Measurements from ENCODE around the gene SMIM22.

SMIM22 gene

DNA sequence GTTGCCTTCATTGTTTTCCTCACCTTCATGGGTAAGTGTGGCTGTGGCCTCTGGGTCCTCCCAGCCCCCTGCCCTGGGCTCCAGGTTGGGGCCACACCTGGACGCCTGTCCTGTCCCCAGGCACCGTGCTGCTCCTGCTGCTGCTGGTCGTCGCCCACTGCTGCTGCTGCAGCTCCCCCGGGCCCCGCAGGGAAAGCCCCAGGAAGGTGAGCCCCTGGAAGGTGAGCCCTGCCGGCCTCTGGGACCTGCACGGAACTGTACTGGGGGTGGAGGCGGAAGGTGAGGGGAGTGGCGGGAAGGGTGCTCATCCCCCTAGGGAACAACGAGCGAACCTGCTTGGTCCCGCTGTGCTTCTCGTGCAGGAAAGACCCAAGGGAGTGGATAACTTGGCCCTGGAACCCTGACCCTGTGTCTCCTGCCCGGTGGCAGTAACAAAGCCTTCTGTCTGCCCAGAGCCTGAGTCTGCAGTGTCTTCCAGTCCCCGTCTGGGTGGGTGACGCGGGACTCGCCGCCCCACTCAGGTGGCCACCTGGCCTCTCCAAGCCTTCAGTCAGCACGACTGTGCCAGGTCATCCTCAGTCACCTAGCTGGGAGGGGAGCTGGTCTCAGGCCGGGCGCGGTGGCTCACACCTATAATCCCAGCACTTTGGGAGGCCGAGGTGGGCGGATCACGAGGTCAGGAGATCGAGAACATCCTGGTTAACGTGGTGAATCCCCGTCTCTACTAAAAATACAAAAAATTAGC, 831 bp downstream of the SMIM22 start:
- DNase-seq (ENCODE audit: low read depth in 2 of 2), result no peak

DNA sequence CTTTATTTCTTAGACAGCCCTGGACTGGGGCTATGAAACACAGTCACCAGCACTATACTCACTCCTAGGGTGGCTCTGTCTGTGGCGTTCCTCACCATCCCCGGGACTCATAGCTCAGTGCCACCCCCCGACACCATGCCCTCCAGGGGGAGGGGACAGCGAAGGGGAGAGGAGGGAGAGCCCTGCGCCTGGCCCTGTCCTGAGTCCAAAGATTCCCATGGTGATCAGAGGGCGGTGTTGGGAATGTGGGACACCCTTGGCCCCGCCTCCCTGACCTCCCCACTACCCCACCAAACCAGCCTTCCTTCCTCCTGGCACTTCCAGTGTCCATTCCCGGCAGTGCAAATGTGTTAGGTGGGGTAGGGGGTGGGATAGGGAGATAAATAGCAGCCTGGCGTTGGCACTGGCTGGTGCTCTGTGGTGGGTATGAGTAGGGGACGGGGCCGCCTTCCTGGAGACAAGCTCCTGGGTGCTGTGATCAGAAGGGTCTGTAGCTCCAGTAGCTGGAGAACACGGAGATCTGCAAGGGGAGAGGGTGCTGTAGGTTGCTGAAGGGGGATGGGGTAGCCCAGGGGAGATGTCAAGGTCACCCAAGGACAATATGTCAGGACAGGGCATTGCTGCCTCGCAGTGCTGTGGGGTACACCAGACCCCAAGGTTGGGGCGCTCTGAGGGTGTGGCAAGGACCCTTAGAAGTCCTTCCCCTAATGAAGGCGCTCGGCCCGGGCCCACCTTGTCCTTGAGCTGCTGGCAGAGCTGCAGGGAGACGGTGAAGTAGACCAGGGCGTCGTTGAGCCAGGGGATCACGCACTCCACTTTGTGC, 2.0 kb downstream of the SMIM22 start:
- DNase-seq (ENCODE audit: low read depth in 2 of 2), result no peak

DNA sequence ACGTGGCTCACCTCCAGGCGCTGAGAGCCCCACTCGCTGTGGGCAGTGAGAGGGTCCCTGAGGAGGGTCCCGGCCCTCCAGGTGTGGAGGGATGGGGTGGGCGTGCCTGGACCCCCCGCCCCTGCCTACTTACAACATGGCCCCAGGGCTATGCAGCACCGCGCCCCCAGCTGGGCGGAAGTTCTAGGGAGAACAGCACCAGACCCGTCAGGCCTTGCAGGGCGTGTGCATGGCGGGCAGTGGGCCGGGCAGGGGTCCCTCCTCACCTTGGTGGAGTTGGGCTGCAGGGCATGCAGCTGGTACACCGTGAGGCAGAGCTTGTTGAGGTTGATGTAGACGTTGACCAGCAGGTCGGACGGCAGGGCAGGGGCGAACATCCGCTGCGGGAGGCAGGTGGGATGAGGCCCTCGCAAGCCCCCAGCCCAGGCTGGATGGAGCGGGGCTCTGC, 2.7 kb downstream of the SMIM22 start:
- DNase-seq (ENCODE audit: low read depth in 2 of 2), result no peak

DNA sequence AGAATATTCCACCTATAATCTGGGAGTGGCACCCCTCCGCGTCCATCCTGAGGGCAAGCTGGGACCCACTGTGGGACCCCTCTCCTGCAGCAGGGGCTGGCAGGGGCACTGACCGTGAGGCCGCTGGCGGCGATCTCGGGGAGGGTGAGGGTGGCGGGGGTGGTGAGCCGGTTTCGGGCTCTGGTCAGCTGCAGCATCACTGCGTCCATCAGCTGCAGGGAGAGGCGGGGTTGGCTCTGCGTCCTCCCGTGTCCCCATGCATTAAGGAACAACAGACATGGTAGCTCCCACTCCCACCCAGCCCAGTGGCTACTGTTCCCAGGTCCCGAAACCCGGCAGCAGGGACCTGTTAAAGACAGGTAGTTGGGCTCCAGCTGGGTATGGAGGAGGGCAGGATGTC, 3.3 kb downstream of the SMIM22 start:
- no peak for DNase-seq (ENCODE audit: low read depth in 2 of 2)

DNA sequence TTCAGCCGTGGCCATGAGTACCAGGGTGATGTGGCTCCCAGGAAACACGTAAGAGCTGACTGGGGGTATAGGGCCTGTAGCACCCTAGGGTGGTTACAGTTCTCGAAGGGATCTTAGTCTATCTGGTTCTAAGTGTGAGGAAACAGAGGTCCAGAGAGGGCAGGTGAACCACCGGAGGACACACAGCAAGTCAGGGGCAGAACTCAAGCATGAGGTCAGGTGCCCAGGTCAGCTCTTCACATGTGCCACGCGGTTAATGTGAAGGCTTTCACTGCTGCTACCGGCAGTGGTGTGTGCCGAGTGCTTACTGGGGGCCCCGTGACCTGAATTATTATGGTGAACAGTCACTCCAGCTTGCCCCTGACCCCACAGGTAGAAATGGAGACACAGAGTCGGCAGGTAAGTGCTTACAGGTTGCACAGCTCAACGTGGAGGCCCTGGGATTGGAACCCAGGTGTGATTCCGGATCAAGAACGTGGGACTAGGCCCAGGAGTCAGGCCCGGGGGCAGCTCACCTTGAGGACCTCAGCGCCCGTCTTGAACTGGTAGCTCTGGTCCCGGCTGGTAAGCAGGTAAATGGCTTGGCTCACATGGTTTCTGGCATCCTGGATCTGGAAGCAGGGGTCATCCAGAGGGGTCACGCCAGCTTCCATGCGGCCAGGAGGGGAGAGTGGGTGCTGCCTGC, 4.1 kb downstream of the SMIM22 start:
- DNase-seq (ENCODE audit: low read depth in 2 of 2), result no peak

DNA sequence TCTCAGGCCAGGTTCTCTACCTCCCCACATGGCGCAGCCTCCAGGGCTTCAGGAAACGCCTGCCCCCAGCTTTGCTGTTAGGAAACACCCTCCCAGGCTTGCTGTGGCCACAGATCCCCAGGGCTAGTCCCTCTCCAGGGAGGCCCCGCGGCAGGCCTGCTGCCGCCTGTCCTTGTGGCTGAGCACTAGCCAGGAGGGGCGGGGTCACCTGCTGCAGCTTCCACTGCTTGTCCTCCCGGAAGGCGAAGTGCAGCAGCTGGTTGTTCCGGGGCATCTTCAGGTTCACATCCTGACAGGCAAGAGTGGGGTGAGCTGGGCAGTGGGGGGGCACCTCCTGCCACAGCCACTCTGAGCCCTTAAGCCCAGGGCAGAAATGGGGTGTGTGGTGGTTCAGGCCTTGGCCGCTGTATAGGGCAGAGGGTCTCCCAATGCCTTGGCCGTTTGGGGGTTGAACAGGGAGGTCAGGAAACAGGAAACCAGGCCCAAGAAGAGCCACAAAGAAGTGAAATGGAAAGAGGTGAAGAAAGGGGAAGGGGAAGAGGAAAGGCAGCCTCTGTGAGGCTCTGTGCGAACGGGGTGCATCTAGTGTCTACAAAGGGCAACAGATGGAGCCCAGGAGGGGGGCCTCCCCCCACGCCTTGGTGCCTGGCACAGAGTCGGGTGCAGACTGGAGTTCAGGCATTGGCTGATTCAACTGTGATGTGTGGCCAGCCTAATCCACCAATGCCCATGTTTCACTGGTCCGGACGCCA, 5.3 kb downstream of the SMIM22 start:
- DNase-seq (ENCODE audit: low read depth in 2 of 2), result no peak

DNA sequence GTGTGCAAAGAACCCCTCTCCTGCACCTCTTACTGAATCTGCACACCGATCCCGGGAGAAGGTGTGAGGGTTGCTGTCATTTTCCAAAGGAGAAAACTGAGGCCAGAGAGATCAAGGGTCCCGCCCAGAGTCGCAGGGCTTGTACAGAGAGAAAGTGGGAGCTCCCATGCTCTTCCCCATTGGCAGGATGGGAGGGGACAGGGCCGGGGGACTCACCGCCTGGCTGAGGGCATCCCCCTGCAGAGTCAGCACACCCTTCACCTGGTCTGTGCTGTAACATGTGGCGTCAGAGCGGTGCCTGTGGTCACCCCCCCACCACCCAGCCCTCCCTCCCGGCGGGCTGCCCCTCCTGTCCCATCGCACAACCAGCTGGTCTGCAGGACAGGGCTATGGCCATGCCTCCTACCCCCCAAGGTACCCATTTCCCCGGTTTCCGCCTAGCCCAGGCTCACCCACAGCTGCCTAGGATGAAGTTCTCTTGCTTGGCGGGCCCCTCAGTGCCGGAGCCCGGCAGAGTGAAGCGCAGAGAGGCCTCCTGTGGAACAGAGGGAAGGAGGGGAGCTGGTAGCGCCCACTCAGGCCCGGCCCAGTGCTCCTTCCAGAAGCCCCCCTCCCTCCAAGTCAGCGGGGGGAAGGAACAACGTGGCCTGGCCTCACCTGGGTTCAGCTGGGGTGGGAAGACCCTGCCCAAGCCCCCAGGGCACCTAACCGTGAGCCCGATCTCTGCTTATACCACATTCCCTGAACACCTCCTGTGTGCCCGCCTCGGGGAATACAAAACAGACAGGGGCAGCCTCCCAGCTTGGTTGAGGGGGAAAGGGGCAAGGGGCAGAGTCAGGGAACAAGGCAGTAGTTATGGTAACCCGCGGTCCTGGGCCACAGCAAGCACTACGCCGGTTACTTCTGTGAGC, 6.1 kb downstream of the SMIM22 start:
- DNase-seq (ENCODE audit: low read depth in 2 of 2), result no peak

DNA sequence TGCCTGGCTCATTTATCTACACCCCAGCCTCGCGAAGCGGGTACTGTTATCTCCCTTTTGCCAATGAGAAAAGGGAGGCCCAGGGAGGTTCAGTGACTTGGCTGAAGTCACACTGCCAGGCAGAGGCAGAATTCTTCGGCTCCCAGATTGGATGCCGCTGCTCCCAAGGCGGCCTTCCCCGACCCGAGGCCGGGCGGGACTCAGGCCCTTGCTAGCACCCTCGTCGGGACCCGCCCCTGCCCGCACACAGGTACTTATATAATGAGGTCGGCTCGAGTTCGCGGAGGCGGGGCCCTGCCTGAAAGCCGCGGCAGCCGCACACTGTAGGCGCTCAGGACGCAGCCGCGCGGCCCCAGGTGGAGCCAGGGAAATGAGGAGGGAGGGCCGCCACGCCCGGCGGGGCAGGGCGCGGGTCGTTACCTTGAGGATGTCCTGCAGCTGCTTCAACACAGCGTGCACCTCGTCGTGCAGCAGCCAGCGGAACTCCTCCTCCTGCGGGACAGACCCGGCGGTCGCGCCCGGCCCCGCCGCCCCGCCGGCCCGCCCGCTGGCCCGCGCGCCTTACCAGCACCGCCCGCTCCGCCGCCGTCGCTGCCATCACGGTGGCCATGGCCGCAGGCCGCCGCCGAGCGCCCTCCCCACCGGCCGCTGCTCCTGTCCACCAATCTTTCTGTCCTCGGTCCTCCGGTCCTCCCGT, 6.9 kb downstream of the SMIM22 start, which contains the start of gene ROGDI:
Gene ROGDI, minus strand, starts transcription at position 672 of the 697 bp plus-strand sequence. Its CDS starts 62 bp downstream, at position 610.
- no peak for DNase-seq (ENCODE audit: low read depth in 2 of 2)

DNA sequence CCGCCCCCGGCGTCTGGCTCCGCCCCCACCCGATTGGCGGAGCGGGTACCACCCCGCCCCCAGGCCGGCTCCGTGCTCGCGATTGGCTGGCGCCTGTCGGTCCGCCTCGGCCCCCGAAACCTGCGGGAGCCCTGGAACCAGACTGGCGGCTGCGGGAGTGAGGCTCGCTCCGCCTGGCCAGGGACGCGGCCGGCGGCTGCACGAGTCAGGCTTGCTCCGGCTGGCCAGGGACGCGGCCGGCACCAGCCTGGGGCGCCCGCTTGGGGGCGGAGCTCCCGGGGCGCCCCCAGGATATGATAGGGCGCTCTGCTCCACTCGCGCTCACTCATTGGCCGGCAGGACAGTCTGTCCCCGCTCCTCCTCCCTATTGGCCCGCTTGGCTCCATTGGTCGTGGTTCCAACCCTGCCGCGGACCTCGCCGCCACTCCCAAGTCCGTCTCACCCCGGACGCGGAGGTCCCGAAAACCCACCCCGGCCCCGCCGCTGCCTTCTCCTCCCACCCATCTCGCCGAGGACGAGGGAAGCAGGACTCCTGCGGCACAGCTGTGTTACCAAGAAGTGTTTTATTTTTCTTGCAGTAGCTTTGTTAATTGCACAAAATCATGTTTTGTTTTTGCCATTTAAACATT, 7.6 kb downstream of the SMIM22 start:
- peak; percentile 71 to 72 for DNase-seq (ENCODE audit: low read depth in 2 of 2)

DNA sequence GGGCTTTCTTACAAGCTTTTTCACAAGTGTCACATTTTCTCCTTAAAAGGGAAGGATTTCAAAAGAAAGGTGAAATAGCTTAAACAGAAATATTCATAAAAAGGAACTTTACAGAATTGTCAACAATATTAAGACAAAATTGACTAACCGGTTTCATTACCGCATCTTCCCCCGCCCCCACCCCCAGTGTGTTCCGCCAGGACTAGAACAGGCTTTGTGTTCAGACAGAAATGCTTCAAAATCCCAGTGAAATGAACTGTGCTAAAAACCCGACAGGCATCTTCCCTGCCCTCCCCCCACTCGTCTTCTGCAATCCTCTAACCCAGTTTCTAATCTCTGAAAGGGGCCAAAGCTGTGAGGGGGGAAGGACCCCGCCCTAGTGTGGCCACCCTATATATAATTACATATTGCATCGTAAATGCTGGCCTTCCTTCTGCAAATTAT, 8.3 kb downstream of the SMIM22 start:
- no peak for DNase-seq (ENCODE audit: low read depth in 2 of 2)

DNA sequence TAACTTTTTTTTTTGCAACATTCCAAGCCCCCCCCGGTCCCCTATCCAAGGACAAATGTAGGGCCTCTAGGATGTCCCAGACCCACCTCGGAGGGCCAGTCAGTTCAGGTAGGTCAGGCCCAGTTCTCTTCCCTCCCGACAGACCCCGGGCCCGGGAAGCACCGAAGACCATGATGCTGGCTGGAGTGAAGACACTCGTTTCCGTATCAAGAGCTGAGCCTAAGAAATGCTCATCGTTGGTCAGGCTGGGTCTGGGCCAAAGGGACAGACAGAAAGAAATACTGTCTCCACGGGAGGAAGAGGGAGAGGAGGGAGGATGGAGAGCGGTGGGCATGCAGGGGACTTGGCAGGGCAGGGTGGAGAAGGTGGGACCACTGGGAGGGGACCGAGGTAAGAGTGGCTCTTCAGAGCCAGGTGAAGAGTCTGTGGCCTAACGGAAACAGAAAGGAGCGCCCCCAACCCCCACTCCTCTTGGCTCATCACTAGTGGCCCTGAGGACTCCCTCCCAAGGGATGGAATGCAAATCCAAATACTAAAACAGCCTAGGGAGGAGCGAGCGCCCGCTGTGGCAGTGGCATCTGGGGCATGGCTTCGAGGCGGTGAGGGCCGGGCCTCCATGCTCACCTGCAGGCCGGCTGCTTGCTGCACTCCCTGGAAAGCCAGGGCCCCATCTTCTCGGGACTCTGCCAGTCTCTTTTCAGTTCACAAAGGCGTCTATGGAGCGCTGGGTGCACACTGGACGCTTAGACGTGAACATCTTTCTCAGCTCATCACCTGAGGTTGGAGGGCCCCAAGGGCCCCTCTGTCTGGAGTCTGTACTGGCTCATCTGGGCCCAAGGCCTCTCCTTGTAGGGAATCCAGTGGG, 9.0 kb downstream of the SMIM22 start:
- no peak for DNase-seq (ENCODE audit: low read depth in 2 of 2)

DNA sequence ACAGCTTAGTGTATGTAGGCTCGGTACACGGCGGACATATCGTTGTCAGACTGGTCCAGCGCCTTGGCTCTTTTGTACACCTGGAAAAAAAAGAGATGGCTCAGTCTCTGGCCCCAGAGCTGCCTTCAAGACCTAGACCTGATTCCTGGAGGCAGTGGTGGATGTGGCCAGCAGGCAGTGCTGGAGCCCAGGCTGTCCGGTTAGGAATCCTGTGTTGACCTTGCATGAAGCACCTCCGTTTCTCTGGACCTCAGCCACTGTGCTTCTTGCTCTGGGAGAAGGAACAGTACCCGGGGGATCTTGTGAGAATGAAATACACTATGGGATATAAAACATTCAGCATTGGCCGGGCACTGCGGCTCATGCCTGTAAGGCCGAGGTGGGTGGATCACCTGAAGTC, 10.1 kb downstream of the SMIM22 start:
- no peak for DNase-seq (ENCODE audit: low read depth in 2 of 2)

DNA sequence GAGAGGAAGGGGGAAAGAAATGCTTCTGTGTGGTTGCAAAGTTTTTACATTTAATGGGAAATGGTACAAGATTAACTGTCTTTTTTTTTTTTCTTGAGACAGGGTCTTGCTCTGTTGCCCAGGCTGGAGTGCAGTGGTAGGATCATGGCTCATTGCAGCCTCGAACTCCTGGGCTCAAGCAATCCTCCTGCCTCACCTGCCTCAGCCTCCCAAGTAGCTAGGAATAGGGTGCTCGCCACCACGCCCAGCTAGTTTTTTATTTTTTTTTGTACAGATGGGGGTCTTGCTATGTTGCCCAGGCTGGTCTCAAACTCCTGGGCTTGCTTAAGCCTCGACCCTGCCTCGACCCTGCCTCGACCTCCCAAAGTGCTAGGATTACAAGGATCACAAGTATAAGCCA, 11.1 kb downstream of the SMIM22 start:
- DNase-seq (ENCODE audit: low read depth in 2 of 2), result no peak

DNA sequence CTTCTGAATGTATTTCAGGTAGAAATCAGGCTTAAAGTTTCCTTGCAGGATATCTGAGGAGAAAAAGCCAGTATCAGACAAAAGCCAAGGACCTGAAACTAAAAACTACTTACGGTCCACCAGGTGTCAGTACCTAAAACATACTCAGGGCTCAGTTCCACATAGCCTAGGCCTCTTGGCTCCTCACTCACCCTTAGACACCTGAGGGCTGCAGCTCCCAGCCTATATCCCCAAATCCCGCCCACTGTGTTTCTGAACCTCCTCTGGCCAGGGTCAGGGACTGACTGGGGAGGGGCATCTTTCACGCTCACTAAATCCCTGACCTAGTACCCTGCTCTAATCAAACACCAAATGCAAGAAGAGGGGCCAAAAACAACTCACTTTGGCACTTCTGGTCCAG, 16.1 kb downstream of the SMIM22 start:
- DNase-seq (ENCODE audit: low read depth in 2 of 2), result no peak

DNA sequence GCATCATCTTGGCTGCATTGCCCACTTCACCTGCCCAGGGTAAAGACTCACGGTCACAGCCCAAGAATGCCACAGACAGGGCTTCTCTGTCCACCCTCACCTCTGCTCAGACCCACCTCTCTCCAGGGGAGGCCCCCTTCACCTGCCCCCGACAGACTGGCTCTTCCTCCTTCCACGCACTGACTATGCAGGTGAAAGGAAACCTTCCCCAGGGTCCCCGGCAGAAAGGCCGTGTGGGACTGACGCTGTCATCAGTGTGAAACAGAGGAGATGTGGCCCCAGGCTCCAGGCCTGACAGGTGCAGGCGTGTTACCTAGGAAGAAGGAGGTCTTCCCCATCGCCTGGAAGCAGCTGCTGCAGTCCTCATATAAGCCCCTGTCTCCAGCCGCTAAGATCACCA, 16.6 kb downstream of the SMIM22 start:
- no peak for DNase-seq (ENCODE audit: low read depth in 2 of 2)

DNA sequence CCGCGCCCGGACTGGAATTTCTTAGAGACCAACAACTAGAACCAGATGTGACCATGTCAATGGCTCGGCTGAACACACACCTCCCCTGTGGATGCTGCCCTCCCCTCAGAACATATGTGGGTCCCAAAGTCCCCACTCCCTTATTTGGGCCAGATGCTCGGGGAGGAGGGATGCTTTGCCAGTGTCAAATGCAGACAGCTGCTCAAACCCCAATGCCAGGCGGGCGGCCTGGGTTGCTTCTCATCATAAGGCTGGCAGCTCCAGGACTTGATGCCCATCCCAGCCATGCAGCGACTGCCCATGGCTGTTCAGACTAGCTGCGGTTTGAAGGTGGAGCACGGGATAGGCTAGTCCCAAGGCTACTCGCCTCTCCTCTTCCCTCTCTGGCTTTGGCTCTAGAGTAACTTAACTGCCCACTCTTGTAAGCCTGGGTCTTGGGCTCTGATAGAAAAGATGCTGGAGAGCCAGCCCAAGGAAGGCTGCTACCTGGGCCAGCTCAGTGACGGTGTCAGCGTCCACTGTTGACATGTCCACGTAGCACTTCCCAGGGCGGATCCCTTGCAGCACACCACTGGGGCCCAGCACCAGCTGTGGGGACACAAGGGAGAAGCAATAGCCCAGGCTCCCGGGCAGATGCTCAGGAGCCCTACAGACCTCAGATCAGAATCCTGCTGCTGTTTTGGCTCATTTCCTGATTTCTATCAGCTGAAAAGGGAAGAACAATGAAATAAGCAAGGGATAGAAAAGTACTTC, 18.3 kb downstream of the SMIM22 start:
- DNase-seq (ENCODE audit: low read depth in 2 of 2), result no peak

DNA sequence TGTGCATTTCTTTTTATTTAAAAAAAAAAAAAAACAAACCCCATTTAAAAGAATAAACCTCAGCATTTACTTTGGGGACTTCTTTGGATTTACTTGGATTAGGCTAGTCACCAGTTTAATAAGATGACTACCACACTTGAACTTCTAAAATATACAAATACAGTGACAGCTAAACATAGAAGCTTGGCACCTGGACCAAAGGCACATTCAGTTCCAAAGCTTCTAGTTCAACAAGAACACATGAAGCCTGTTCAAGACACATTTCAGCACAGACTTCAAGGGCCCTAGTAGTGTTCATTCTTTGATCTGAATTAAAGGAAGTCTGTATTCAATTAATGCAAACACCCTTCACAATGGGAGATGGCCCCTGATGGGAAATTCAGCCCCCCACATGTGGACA, 18.9 kb downstream of the SMIM22 start:
- no peak for DNase-seq (ENCODE audit: low read depth in 2 of 2)

Data from fibroblast of skin of left biceps (primary cell).